UCSD-AML1 (cell line): ENCODE measurements around the gene KANK3.
A peak's percentile ranks its signal among the peaks of the same experiment; 100 is the strongest.
"Not testable (repeated sequence)": the region's sequence is repeated elsewhere in the genome, so short reads cannot be mapped to it uniquely, and the experiment has no call there.

Source experiments
- DNase-seq: peaks from one replicate; lab custom pipeline; 2025; ENCODE audit not compliant: unreplicated experiment; lab: John Stamatoyannopoulos, UW

The KANK3 gene

GRCh38 chr19:8371011-8371804 lies 28.1 kb upstream of the KANK3 start:
- peak; percentile 38 for DNase-seq

- DNase-seq: no peak
Measured at GRCh38 chr19:8370176-8371010, 27.3 kb upstream of the KANK3 start.

- peak; percentile 70 for DNase-seq
Measured at GRCh38 chr19:8367327-8368001, 24.4 kb upstream of the KANK3 start.

GRCh38 chr19:8366961-8367326 lies 23.9 kb upstream of the KANK3 start:
- no peak for DNase-seq

DNA sequence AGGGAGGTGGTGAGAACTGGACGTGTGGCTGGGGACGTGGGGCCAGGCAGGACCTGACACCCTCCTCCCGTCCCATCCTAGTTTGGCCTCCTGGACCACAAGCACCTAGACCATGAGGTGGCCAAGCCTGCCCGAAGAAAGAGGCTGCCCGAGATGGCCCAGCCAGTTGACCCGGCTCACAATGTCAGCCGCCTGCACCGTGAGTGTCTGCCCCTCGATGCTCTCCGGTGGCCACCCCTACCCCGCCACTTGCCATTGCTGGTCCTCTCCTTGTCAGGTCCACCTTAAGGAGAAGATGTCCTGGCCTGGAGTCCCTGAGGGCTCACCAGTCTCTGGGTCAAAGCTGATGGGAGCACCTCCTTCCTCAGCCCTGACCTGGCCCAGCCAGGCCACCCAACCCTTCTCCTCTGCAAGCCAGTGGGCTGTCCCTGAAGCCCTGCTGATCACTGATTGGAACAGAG lies 23.1 kb upstream of the KANK3 start:
- DNase-seq: no peak

DNA sequence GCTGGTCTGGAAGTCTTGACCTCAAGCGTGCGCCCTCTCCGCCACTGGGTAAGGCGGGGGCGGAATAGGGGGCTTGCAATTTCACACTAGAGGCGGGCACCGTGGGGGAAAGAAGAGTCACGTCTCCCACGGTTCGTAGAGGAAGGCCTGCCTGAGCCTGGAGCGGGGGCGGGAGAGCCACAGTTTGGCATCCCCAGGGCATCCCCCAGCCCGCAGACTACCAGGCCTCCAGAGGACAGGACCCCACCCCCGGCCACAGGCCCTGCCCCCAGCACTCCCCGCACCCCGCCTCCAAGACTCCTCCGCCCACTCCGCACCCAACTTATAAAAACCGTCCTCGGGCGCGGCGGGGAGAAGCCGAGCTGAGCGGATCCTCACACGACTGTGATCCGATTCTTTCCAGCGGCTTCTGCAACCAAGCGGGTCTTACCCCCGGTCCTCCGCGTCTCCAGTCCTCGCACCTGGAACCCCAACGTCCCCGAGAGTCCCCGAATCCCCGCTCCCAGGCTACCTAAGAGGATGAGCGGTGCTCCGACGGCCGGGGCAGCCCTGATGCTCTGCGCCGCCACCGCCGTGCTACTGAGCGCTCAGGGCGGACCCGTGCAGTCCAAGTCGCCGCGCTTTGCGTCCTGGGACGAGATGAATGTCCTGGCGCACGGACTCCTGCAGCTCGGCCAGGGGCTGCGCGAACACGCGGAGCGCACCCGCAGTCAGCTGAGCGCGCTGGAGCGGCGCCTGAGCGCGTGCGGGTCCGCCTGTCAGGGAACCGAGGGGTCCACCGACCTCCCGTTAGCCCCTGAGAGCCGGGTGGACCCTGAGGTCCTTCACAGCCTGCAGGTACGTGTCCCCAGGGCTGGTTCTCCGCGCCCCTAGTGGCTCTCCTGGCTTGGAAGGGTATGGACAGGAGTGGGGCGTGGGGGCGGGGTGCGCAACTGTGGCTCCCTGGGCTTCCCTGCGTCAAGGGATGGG lies 21.0 kb upstream of the KANK3 start, which contains the start of gene ANGPTL4:
Gene ANGPTL4, plus strand, starts transcription at position 353 of the 969 bp plus-strand sequence. Its CDS starts 167 bp downstream, at position 520.
- DNase-seq: peak; percentile 67

DNA sequence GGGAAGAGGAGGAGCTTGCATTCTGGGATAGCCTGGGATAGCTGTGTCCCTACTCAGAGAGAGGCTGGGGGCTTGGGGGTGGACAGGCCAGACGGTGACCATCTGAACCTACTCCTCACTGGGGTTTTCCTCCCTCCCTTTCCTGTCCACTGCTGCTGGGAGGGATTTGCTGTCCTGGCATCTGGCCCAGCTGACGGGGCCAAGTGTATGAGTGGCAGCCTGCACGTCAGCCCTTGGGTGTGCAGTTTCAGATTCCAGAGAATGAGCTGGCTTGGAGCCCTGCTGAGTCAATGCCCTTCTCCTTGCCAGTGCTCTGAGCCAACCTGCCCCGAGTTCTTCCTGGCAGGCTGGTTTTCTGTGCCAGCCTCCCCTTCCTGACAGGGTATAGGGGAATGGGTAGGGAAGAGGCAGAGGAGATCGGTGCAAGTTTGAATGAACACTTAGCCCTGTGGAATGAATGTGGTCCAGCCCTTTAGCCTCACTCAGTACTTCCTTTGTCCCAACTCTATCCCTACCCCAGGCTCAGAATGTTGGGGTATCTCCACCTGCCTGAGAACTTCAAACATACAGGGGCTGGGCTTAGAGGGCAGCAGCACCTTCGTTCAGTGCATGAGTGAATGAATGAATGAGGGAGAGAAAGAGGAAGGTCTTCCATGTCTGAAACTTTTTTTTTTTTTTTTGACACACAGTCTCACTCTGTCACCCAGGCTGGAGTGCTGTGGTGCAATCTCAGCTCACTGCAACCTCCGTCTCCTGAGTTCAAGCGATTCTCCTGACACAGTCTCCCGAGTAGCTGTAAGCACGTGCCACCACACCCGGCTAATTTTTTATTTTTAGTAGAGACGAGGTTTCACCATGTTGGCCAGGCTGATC lies 19.1 kb upstream of the KANK3 start:
- no peak for DNase-seq

- DNase-seq: no peak
Measured at GRCh38 chr19:8360196-8360595, 17.1 kb upstream of the KANK3 start.

DNA sequence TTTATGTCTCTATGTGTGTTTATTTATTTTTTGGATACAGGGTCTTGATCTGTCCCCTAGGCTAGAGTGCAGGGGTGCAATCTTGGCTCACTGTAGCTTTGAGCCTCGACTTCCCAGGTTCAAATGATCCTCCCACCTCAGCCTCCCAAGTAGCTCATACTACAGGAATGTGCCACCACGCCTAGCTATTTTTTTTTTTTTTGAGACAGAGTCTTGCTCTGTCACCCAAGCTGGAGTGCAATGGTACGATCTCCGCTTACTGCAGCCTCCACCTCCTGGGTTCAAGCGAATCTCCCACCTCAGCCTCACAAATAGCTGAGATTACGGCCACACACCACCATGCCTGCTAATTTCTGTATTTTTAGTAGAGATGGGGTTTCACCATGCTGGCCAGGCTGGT lies 15.9 kb upstream of the KANK3 start:
- DNase-seq: no peak

DNA sequence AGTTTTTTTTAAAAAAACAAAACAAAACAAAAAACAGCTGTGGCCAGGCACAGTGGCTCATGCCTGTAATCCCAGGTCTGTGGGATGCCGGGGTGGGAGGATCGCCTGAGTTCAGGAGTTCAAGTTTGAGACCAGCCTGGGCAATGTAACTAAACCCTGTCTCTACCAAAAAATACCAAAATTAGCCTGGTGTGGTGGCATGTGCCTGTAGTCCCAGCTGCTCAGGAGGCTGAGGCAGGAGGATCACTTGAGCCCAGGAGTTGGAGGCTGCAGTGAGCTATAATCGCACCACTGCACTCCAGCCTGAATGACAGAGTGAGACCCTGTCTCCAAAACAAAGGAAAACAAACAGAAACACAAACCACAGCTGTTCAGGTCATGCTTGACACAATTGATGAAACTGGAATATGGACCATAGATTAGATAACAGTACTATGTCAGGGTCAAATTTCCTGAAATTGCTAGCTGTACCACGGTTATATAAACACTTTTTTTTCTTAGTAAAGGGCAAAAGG lies 14.0 kb upstream of the KANK3 start:
- DNase-seq: no peak

GRCh38 chr19:8355631-8356402 lies 12.8 kb upstream of the KANK3 start:
- peak; percentile 26 for DNase-seq

GRCh38 chr19:8352845-8353244 lies 9.8 kb upstream of the KANK3 start:
- not testable (repeated sequence) for DNase-seq

DNA sequence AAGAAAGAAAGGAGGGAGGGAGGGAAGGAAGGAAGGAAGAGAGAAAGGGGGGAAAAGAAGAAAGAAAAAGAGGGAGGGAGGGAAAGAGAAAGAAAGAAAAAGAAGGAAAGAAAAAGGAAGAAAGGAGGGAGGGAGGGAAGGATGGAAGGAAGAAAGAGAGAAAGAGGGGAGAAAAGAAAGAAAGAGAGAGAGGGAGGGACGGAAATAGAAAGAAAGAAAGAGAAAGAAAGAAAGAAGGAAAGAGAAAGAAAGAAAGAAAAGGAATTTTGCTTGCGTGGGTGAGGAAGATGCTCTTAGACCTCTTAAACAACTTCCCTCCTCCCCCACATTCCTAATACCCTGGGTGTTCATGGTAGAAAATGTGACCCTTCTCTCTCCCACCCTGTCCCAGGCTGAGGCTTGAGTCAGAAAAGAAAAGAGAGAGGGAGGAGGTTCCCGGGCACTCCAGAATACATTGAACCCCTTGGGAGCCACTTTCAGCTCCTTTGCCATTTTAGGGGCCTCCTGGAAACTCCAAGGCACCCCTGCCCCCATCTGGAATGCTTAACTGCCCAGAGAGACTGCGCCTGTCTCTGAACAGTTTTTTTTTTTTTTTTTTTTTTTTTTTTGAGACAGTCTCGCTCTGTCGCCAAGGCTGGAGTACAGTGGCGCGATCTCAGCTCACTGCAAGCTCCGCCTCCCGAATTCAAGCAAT lies 9.2 kb upstream of the KANK3 start:
- DNase-seq: no peak

- not testable (repeated sequence) for DNase-seq
Measured at GRCh38 chr19:8349629-8350372, 6.7 kb upstream of the KANK3 start.

DNA sequence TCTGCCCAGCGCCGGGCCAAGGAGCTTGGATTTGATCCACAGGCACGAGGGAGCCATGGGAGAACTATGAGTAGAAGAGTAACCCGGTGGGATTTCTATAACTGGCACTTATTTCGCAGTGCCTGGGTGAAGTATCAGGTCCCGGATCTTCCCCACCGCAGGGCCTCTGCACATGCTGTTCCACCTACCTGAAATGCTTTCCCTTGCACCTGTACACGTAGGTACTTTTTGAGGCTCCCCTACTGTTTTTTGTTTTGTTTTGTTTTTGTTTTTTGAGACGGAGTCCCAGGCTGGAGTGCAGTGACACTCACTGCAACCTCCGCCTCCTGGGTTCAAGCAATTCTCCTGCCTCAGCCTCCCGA lies 402 bp upstream of the KANK3 start:
- no peak for DNase-seq

GRCh38 chr19:8342316-8342683 lies 762 bp downstream of the KANK3 start:
- DNase-seq: no peak

GRCh38 chr19:8341504-8341903 lies 1.6 kb downstream of the KANK3 start:
- not testable (repeated sequence) for DNase-seq
